IPS-NIHi11 (cell line): ENCODE results near the gene MYBPC2.
A peak's percentile ranks its signal among the peaks of the same experiment; 100 is the strongest.
"Not testable (repeated sequence)": the region's sequence is repeated elsewhere in the genome, so short reads cannot be mapped to it uniquely, and the experiment has no call there.

ENCODE experiments used
- DNase-seq: peaks from one replicate; pipeline ENCODE4 v3.0.0; 2012; ENCODE audit warnings: mixed read lengths, low spot score

MYBPC2 gene

DNA sequence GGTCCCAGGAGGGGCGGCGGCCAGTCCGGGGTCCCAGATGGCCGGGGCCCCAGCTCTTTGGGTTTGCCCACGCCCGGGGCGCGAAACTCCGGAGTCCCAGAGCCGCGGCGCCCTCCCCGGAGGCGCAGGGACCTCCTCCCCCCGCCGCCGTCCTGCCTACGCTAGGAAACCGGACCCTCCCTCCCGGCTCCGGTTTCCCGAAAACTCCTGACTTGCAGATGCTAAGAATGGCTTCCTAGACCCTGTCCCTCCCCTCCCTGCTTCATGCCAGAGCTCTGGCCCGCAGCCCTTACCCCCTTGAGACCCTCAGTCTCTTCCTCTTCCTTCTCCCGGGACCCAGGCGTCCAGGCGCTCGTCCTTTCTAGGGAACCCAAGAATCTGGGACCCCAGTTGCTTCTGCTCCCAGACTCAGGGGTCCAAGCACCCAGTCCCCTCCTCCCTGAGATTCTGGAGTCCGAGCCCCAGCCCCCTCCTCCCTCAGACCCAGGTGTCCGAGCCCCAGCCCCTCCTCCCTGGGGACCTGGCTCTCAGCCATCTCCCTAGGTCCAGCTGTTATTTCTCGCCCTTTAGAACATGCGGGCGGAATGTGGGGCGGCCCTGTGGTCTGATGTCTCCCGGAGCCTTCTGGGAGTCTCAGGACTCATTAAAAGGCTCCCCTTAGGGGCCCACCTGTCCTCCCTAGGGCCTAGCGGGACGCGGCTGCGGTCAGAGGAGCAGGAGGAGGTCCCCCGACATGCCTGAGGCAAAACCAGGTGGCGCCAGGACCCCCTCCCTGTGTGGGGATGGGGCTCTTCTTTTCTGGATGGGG lies at the start of gene MYBPC2:
TSS of gene MYBPC2 (plus strand) at position 672 of the 808 bp plus-strand sequence. CDS start at position 734, 62 bp downstream.
- peak; percentile 60 for DNase-seq

DNA sequence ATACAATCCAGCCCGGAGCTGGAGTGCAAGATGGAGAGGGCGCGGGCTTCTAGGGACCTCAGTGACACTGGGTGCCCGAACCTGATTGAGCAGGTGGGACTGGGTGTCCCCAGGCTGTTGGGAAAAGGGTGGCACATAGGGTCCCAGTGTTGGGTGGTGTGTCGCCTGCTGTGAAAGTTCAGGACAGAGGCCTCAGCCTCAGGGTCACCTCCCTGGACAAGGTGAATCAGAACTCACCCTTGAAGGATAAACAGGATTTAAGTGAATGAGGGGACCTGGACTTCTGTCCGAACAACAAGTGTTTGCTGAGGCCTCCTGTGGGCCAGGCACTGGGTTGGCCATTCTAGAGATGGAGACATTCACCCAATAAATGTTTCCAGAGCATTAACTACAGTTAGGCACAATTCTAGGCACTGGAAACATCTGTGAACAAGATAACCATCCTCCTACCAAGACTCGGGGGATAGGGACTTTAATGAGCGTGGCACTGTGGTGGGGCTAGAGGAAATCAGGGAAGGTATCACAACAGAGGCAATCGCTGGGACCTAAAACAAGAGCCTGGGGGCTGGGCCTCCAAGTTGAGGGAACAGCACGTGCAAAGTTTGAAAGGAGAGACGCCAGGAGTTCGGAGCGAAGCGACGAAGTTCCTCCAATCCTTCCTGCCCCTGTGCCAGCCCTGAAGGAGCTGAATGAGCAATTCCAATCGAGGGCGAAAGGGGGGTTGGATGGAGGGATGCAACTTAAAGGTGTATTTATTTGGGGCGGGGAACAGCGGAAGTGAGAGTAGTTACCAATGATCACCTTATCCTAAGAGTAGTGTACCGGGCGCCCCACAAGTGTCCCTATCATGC lies 49.5 kb upstream of the MYBPC2 start:
- DNase-seq: peak; percentile 17

DNA sequence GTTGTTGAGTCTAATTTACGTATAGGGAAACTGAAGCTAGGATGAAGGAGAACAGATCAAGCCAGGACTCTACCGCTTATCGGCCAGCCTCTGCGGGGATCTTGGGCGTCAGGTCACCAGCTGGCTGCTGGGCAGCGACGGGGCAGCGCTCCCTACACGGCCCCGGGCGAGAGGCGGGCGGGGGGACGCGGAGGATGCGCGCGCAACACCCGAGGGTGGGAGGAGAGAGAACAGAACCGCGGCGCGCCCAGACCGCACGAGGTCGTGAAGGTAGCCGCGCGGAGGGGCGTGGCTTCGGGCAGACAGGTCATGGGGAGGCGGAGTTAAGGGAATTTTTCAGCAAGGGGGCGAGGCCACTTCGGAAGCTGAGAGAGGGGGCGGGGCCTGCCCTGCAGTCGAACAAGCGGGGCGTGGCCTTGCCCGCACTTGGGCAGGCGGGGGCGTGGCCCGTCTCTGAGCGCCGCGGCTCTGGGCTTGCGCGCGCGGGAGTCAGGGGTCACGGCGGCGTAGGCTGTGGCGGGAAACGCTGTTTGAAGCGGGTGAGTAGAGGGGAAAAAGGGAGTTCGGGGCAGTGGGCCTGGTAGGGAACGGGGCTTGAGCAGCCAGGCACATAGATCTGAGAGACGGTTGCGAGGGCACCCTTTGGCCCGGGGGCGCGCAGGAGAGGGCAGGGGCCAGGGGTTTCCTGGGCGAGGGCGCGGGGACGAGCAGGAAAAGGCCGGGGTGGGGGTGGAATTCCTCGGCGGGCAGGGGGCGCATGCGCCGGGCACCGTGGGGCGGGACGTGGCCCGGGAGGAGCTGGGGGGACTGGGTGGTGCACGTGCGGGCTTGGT lies 48.6 kb upstream of the MYBPC2 start, which contains the start of gene POLD1:
TSS of gene POLD1 (plus strand) at position 496 of the 833 bp plus-strand sequence. CDS start 14,505 bp downstream, outside the sequence.
- peak; percentile 97 for DNase-seq

DNA sequence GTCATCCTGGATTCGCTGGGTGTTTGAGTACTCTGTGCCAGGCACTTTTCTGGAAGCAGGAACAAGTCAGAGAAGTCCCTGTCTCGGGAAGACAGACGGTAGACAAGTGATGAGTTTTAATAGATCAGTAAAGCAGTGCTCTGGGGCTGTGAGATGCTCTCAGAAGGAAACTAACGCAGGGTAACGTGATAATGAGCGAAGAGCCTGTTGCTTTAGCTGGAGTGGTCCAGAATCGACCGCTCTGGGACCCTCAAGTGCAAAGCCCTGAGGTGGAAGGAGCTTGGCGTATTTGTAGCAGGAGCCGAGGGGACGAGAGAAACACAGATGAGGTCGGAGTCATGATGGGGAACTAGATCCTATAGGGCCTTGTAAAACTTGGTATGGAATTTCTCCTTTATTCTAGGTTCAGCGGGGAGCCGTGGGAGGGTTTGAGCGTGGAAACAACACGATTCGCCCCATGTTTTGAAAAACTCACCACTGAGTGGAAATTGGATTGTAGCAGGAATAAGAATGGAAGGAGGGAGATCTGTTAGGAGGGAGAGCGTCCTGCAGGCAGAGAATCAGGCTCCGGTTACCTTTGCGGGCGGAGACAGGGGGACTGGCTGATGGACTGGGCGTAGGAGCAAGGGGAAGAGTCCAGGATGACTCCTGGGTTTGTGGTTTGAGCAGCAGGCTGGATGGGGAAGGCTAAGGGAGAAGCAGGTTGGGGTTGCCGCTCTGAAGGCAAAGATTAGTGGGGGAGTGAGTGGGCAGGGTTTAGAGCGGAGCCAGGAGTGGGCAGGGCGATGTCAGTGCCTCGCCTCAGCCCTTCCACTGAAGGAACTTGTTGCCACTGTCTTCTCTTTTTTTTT lies 47.8 kb upstream of the MYBPC2 start:
- DNase-seq: no peak

DNA sequence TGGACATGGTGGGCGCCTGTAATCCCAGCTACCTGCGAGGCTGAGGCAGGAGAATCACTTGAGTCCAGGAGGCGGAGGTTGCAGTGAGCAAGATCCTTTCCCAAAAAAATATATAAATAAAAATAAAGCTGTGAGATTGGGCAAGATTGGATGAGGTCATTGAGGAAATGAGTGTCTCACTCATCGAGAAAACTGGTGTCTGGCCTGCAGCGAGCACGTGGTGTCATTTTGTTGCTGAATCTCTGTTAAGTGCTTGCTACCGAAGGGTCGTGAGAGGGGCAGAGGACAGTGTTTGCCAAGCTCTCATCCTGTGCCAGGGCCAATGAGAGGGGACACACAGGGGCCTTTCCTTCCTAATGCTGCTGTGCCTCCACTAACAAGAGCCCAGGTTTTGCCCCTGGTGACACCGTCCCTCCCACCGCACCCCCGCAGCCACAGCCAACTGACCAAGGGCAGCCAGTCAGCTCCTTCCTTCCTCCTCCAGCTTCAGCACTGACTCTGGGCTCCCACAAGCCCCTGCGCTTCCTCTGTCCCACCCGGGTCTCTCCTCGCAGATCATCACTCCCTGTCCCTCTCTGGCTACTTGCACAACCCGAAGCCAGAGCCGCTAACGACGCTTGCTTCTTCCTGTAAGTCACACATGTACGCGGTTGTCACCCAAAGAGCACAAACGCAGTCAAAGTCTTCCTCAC lies 45.4 kb upstream of the MYBPC2 start:
- no peak for DNase-seq

DNA sequence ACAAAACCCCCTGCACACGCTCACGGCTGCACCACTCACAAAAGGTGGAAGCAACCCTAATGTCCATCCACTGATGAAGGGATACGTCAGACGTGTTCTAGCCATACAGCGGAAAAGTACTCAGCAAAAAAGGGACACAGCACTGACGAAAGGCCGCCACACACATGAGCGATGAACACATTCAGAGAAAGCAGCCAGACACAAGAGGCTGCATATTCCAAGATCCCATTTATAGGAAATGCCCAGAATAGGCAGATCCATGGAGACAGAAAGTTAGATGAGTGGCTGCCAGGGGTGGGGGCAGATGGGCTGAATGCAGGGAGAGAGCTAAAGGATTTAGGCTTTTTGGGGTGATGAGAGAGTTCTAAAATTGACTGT lies 44.8 kb upstream of the MYBPC2 start:
- no peak for DNase-seq

DNA sequence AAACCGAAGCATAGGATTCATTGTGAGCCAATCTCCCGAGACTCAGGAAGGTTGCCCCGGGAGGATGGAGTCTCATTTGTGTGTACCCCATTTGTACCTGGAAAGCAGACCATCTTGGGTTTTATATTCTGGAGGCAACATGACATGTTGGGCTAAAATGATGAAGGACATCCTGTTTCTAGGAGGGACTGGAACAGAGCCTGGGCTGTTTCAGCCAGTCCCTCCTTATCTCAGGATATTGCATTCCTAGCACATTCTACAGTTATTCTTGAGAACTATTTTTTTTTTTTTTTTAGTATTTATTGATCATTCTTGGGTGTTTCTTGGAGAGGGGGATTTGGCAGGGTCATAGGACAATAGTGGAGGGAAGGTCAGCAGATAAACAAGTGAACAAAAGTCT lies 42.4 kb upstream of the MYBPC2 start:
- DNase-seq: not testable (repeated sequence)

DNA sequence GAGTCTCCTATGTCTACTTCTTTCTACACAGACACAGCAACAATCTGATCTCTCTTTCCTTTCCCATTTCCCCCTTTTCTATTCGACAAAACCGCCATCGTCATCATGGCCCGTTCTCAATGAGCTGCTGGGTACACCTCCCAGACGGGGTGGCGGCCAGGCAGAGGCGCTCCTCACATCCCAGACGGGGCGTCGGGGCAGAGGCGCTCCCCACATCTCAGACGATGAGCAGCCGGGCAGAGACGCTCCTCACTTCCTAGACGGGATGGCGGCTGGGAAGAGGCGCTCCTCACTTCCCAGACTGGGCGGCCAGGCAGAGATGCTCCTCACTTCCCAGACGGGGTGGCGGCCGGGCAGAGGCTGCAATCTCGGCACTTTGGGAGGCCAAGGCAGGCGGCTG lies 41.7 kb upstream of the MYBPC2 start:
- not testable (repeated sequence) for DNase-seq

DNA sequence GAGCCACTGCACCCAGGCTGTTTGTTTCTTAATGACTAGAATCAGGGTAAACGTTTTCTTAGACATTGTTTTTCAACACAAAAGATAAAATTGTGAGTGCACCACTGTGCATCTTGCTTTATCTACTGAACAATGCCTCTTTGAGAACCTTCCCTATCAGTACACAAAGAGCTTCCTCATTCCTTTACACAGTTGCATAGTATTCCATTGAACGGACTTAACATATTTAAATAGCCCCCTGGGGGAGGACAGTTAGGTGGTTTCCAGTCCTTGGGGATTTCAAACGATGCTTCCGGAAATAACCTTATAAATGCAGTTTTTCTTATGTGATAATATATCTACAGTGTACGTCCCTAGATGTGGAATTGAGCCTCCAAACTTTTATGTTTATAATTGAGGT lies 39.9 kb upstream of the MYBPC2 start:
- no peak for DNase-seq

DNA sequence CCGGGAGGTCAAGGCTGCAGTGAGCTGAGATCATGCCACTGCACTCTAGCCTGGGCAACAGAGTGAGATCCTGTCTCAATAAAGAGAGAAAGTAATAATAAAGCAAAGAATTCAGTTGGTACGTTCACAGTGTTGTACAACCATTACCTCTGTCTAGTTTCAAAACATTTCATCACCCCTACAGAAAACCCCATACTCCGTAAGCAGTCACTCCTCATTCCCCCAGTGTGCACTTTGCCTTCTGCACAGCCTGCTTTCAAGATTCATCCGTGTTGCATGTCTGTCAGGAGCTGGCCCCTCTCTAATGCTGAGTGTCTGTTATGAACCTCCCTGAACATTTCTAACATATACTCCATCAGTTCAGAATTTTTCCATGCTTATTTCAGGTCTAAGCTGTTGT lies 39.1 kb upstream of the MYBPC2 start:
- no peak for DNase-seq

DNA sequence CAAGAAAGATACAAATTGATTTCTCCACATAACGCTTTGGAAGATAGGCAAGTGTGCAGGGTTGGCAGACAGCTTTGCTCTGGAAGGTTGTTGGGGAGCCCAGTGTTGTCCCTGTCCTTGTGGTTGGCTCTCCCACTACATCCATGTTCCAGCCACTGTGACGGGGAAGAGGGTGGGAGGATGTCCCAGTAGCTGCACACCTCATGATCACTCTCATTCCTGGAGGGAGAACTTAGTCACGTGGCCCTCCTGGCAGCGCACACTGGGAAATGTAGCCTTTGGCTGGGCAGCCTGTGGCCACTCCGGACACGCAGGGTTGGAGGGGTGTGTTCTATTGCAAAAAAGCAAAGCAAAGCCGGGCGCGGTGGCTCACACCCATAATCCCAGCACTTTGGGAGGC lies 38.7 kb upstream of the MYBPC2 start:
- DNase-seq: no peak

DNA sequence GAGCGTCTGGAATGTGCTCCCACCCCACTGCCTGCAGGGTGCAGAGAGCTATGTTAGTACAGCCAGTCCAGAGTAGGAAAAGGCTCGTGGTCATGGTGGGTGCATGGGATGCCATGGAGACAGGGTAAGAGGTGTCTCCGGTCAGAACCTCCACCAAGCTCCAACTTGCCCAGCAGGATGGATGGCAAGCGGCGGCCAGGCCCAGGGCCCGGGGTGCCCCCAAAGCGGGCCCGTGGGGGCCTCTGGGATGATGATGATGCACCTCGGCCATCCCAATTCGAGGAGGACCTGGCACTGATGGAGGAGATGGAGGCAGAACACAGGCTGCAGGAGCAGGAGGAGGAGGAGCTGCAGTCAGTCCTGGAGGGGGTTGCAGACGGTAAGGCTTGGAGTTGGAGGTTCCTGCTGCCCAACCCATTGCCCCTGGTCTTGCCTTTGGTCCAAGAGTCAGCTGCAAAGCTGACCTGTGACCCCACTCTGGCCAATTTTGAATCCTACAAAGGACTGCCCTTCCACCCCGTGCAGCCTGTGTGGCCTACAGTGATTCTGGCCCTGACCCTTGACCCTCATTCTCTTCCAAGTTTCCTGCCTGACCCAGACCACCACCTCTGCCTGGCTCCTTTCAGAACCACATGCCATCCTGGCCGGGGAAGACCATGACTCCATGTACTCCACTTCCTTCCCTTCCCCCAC lies 33.9 kb upstream of the MYBPC2 start:
- no peak for DNase-seq

DNA sequence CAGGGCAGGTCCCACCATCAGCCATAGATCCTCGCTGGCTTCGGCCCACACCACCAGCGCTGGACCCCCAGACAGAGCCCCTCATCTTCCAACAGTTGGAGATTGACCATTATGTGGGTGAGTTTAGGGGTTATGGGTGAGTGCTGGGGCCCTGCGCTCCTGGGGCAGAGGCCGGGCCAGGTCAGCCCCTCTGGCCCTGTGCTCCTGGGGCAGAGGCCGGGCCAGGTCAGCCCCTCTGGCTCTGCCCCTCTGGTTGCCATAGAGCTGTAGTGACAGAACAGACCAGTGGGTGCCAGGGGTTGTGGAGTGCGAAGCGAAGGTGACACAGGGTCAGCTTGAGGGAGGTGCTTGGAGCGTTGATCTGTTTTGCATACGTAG lies 33.3 kb upstream of the MYBPC2 start:
- no peak for DNase-seq

DNA sequence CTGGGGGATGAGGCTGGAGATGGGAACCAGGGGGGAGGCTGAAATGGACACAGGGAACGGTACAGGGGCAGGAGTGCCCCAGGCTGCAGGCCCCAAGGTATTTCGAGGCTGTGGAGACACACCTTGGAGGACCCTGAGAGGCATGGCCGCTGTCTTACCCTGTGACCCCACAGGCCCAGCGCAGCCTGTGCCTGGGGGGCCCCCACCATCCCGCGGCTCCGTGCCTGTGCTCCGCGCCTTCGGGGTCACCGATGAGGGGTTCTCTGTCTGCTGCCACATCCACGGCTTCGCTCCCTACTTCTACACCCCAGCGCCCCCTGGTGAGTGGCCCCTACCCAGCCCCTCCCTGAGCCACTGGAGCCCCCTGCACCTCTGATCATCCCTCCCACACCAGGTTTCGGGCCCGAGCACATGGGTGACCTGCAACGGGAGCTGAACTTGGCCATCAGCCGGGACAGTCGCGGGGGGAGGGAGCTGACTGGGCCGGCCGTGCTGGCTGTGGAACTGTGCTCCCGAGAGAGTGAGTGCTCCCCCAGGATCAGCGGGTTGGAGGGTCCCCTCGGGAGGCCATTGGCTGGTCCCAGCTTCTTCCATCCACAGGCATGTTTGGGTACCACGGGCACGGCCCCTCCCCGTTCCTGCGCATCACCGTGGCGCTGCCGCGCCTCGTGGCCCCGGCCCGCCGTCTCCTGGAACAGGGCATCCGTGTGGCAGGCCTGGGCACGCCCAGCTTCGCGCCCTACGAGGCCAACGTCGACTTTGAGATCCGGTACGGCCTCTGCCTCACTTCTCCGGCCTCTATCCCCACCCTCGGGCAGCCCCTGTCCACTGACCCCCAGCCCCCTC lies 30.9 kb upstream of the MYBPC2 start:
- DNase-seq: no peak

DNA sequence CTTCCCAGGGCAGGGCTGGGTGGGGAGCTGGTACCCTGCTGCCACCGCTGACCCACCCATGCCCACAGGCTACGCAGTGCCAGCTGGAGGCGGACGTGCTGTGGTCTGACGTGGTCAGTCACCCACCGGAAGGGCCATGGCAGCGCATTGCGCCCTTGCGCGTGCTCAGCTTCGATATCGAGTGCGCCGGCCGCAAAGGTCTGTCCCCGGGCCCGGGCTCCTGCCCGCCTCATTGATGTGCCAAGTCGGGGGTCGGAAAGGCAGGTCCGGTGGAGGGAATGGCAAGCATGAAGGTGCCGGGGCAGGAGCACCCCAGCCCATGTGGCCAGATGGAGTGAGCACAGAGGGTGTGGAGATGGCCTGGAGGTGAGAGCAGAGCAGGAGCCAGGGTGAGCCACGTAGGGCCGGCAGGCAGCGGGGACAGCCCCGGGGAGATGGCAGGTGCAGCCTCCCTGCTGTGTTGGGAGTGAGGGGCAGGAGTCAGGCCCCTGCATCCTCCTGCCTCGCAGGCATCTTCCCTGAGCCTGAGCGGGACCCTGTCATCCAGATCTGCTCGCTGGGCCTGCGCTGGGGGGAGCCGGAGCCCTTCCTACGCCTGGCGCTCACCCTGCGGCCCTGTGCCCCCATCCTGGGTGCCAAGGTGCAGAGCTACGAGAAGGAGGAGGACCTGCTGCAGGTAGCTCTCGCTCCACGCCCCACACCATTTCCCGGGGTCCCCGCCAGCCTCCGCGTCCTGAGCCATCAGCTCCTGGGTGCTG lies 30.0 kb upstream of the MYBPC2 start:
- no peak for DNase-seq

DNA sequence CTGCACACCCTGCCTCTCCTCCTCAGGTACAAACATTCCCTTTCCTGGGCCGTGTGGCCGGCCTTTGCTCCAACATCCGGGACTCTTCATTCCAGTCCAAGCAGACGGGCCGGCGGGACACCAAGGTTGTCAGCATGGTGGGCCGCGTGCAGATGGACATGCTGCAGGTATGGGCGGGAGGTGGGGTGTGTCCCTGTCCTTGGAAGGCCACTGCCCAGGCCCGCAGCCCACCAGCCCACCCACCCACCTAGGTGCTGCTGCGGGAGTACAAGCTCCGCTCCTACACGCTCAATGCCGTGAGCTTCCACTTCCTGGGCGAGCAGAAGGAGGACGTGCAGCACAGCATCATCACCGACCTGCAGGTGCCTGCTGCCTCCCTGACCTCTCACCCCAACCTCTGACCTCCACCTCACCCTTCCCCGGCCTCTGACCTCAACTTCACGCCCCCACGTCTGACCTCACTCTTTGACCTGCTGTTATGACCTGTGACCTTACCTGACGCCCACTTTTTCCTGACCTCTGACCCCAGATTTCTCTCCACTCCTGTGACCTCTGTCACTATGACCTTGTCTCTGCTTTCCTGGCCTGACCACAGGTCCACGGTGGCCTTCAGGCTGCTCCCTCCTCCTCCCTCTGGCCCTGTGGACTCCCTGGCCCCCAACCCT lies 26.4 kb upstream of the MYBPC2 start:
- no peak for DNase-seq

DNA sequence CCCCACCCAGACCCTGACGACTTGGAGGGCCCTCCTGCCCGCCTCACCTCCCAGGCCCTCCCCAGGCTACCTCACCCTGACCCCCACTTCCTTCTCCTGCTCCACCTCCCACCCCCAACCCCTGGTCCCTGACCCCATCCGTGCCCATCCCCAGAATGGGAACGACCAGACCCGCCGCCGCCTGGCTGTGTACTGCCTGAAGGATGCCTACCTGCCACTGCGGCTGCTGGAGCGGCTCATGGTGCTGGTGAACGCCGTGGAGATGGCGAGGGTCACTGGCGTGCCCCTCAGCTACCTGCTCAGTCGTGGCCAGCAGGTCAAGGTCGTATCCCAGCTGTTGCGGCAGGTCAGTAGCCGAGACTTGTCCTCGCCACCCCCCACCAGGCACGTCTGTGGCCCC lies 25.9 kb upstream of the MYBPC2 start:
- no peak for DNase-seq

DNA sequence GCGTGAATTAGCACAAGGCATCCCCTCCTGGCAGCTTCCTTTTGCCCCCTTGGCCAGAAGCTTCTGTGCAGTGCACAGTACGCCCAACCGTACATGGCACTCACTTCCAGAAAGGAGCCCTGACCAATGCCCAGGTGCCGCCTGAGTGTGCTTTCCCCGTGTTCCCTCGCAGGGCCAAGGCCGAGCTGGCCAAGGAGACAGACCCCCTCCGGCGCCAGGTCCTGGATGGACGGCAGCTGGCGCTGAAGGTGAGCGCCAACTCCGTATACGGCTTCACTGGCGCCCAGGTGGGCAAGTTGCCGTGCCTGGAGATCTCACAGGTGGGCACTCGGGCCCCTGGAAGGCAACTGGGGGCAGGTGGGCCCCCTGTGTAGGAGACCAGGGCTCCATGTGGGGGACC lies 23.3 kb upstream of the MYBPC2 start:
- DNase-seq: no peak
